ENCODE measurements around the gene CBFB.

Gene CBFB

GRCh38 chr16:67054901-67055300 lies 26.0 kb downstream of the CBFB start:
- Histone ChIP-seq H3K4me1 (ENCODE audit: low read length) (no peaks in the 10 kb centered on the region), H3K27ac (ENCODE audit: low read length) (no peak overlapping the region), H3K36me3 (replicated peaks; ENCODE audit: low read depth, low read length) (peaks cover 31% of the 10 kb centered on the region), H2AFZ (ENCODE audit: low read depth, low read length) (no peak overlapping the region), H3K4me3 (ENCODE audit: low read length) (no peak overlapping the region), H3K27me3 (ENCODE audit: low read depth, low read length) (no peaks in the 10 kb centered on the region), H3K9me3 (ENCODE audit: insufficient read depth, low read length) (no peaks in the 10 kb centered on the region), H3K79me2 (ENCODE audit: low read length) (peaks cover 88% of the 10 kb centered on the region), H3K9ac (ENCODE audit: low read length) (no peak overlapping the region), H3K4me2 (ENCODE audit: low read length) (no peak overlapping the region), H4K20me1 (ENCODE audit: insufficient read depth, low read length) (peaks cover 32% of the 10 kb centered on the region)
- TF ChIP-seq EZH2phosphoT487 (IDR thresholded peaks at IDR 0.05; ENCODE audit: low read depth): no peak
- no peak for TF ChIP-seq CTCF (IDR thresholded peaks at IDR 0.05; ENCODE audit: low read depth, low read length)

GRCh38 chr16:67055712-67056487 lies 27.0 kb downstream of the CBFB start:
- H3K27me3 ChIP-seq (ENCODE audit: low read depth, low read length): no peaks in the 10 kb centered on the region
- peaks cover 39% of the 10 kb centered on the region for H3K36me3 ChIP-seq (replicated peaks; ENCODE audit: low read depth, low read length)
- peaks cover 90% of the 10 kb centered on the region for H3K79me2 ChIP-seq (ENCODE audit: low read length)
- H3K9ac ChIP-seq (ENCODE audit: low read length): no peak overlapping the region
- no peak overlapping the region for H2AFZ ChIP-seq (ENCODE audit: low read depth, low read length)
- H3K4me3 ChIP-seq (ENCODE audit: low read length): no peak overlapping the region
- no peaks in the 10 kb centered on the region for H3K4me1 ChIP-seq (ENCODE audit: low read length)
- TF ChIP-seq EZH2phosphoT487 (IDR thresholded peaks at IDR 0.05; ENCODE audit: low read depth) (no peak), CTCF (IDR thresholded peaks at IDR 0.05; ENCODE audit: low read depth, low read length) (no peak)
- no peak overlapping the region for H3K27ac ChIP-seq (ENCODE audit: low read length)
- no peaks in the 10 kb centered on the region for H3K9me3 ChIP-seq (ENCODE audit: insufficient read depth, low read length)
- no peak overlapping the region for H3K4me2 ChIP-seq (ENCODE audit: low read length)
- peaks cover 29% of the 10 kb centered on the region for H4K20me1 ChIP-seq (ENCODE audit: insufficient read depth, low read length)

GRCh38 chr16:67063008-67063407 lies 34.1 kb downstream of the CBFB start:
- H4K20me1 ChIP-seq (ENCODE audit: insufficient read depth, low read length): peaks cover 17% of the 10 kb centered on the region
- H3K9ac ChIP-seq (ENCODE audit: low read length): no peak overlapping the region
- H3K4me2 ChIP-seq (ENCODE audit: low read length): no peak overlapping the region
- H3K27ac ChIP-seq (ENCODE audit: low read length): no peak overlapping the region
- H2AFZ ChIP-seq (ENCODE audit: low read depth, low read length): no peak overlapping the region
- H3K27me3 ChIP-seq (ENCODE audit: low read depth, low read length): no peaks in the 10 kb centered on the region
- H3K9me3 ChIP-seq (ENCODE audit: insufficient read depth, low read length): no peaks in the 10 kb centered on the region
- peaks cover 35% of the 10 kb centered on the region for H3K36me3 ChIP-seq (replicated peaks; ENCODE audit: low read depth, low read length)
- no peak overlapping the region for H3K4me3 ChIP-seq (ENCODE audit: low read length)
- H3K79me2 ChIP-seq (ENCODE audit: low read length): peaks cover 74% of the 10 kb centered on the region
- no peak for TF ChIP-seq CTCF (IDR thresholded peaks at IDR 0.05; ENCODE audit: low read depth, low read length)
- TF ChIP-seq EZH2phosphoT487 (IDR thresholded peaks at IDR 0.05; ENCODE audit: low read depth): no peak
- peaks cover 12% of the 10 kb centered on the region for H3K4me1 ChIP-seq (ENCODE audit: low read length)

GRCh38 chr16:67068212-67068753 lies 39.3 kb downstream of the CBFB start:
- peaks cover 31% of the 10 kb centered on the region for H3K36me3 ChIP-seq (replicated peaks; ENCODE audit: low read depth, low read length)
- H3K4me2 ChIP-seq (ENCODE audit: low read length): no peak overlapping the region
- TF ChIP-seq EZH2phosphoT487 (IDR thresholded peaks at IDR 0.05; ENCODE audit: low read depth) (no peak), CTCF (IDR thresholded peaks at IDR 0.05; ENCODE audit: low read depth, low read length) (no peak)
- no peak overlapping the region for H3K27ac ChIP-seq (ENCODE audit: low read length)
- no peaks in the 10 kb centered on the region; the same call in 1 of the 2 replicates for H4K20me1 ChIP-seq (ENCODE audit: insufficient read depth, low read length)
- no peaks in the 10 kb centered on the region for H3K27me3 ChIP-seq (ENCODE audit: low read depth, low read length)
- H3K79me2 ChIP-seq (ENCODE audit: low read length): peaks cover 29% of the 10 kb centered on the region
- no peak overlapping the region for H3K4me3 ChIP-seq (ENCODE audit: low read length)
- H2AFZ ChIP-seq (ENCODE audit: low read depth, low read length): no peak overlapping the region
- no peak overlapping the region for H3K9ac ChIP-seq (ENCODE audit: low read length)
- H3K4me1 ChIP-seq (ENCODE audit: low read length): no peaks in the 10 kb centered on the region
- H3K9me3 ChIP-seq (ENCODE audit: insufficient read depth, low read length): no peaks in the 10 kb centered on the region

All from OCI-LY3 (cell line).